Hepatocyte (in vitro differentiated cells): ENCODE results near the gene TMPRSS6.

Experiments used
- EZH2 ChIP-seq: fragments of 200-600 bp; sonication (generic); IDR thresholded peaks from 2 replicates; pipeline ENCODE4 v1.6.1; 2016; ENCODE audit warnings: antibody characterized with exemption, mild to moderate bottlenecking, borderline replicate concordance
- EZH2phosphoT487 ChIP-seq: fragments of 200-600 bp; sonication (generic); IDR thresholded peaks from one replicate; pipeline ENCODE4 v1.6.1; 2018; ENCODE audit warnings: antibody characterized with exemption, mild to moderate bottlenecking, low read depth, moderate library complexity; ENCODE audit not compliant: unreplicated experiment, severe bottlenecking
- TF ChIP-seq, protein P1 (sequence below): fragments of 200-600 bp; sonication (generic); IDR thresholded peaks from 2 replicates; pipeline ENCODE4 v1.5.1; 2016; ENCODE audit warnings: antibody characterized with exemption, mild to moderate bottlenecking; ENCODE audit not compliant: poor library complexity

DNA sequence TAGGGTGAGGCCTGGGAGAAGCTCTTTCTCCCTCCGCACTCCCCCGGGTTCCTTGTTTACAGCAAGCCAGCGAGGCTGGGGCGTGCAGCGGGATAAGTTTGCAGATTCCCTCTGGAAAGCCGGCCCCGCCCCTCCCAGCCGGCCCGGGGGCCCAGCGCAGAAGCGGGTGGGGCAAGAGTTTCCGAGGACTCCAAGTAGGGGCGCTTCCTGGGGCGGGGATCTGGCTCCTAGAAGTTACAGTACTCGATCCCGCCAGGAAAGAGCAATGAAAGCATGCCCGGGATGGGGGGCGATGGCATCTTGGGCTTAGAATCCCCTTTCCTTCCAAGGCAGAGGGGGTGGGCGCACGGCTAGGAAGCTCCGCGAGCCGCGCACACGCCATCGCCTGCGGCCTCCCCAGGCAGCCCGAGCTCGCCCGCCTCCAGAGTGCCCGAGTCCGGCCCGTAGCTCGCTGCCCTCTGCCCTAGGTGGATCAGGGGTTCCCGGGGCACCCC, 90.7 kb downstream of the TMPRSS6 start:
- TF ChIP-seq, protein P1, sequence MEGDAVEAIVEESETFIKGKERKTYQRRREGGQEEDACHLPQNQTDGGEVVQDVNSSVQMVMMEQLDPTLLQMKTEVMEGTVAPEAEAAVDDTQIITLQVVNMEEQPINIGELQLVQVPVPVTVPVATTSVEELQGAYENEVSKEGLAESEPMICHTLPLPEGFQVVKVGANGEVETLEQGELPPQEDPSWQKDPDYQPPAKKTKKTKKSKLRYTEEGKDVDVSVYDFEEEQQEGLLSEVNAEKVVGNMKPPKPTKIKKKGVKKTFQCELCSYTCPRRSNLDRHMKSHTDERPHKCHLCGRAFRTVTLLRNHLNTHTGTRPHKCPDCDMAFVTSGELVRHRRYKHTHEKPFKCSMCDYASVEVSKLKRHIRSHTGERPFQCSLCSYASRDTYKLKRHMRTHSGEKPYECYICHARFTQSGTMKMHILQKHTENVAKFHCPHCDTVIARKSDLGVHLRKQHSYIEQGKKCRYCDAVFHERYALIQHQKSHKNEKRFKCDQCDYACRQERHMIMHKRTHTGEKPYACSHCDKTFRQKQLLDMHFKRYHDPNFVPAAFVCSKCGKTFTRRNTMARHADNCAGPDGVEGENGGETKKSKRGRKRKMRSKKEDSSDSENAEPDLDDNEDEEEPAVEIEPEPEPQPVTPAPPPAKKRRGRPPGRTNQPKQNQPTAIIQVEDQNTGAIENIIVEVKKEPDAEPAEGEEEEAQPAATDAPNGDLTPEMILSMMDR: no peak
- TF ChIP-seq EZH2: no peak
- no peak for TF ChIP-seq EZH2phosphoT487
